OCI-LY3 (cell line): Measurements from ENCODE around the gene MRPS14.

Experiments used
- H2AFZ ChIP-seq: fragments of 200-600, 300-600 bp; shearing (Covaris generic); 2 replicates; pipeline ENCODE4 v1.6.0; 2014; ENCODE audit warnings: antibody characterized with exemption, low read depth, low read length
- H3K27ac ChIP-seq: fragments of 200-600, 300-600 bp; sonication (generic); 2 replicates; pipeline ENCODE4 v1.5.1; 2014; ENCODE audit warnings: mild to moderate bottlenecking, low read length, moderate library complexity, mixed read lengths
- H3K27me3 ChIP-seq: fragments of 200-600, 300-600 bp; sonication (generic); 2 replicates; pipeline ENCODE4 v1.6.1; 2014; ENCODE audit warnings: low read depth, low read length, mixed read lengths
- H3K36me3 ChIP-seq: fragments of 200-600, 300-600 bp; sonication (generic); replicated peaks from 2 replicates; pipeline ENCODE3; 2014; ENCODE audit warnings: low read depth, low read length, mixed read lengths
- H3K4me1 ChIP-seq: fragments of 300-600, 200-600 bp; sonication (generic); 2 replicates; pipeline ENCODE4 v1.6.1; 2014; ENCODE audit warnings: low read length, mixed read lengths
- H3K4me2 ChIP-seq: fragments of 200-600, 300-600 bp; sonication (generic); 2 replicates; pipeline ENCODE4 v1.6.1; 2014; ENCODE audit warnings: low read length, mixed read lengths
- H3K4me3 ChIP-seq: fragments of 300-600, 200-600 bp; sonication (generic); 2 replicates; pipeline ENCODE4 v1.5.1; 2014; ENCODE audit warnings: antibody characterized with exemption, mild to moderate bottlenecking, low read length, moderate library complexity
- H3K79me2 ChIP-seq: fragments of 300-600, 200-600 bp; shearing (Covaris generic); 2 replicates; pipeline ENCODE4 v1.6.1; 2014; ENCODE audit warnings: mild to moderate bottlenecking, low read length, mixed read lengths
- H3K9ac ChIP-seq: fragments of 300-600, 200-600 bp; shearing (Covaris generic); 2 replicates; pipeline ENCODE4 v1.6.0; 2014; ENCODE audit warnings: mild to moderate bottlenecking, low read length, moderate library complexity
- H3K9me3 ChIP-seq: fragments of 200-600, 300-600 bp; shearing (Covaris generic); 2 replicates; pipeline ENCODE4 v1.6.1; 2014; ENCODE audit warnings: low read length, mixed read lengths; ENCODE audit not compliant: insufficient read depth
- H4K20me1 ChIP-seq: fragments of 200-600, 300-600 bp; sonication (generic); 2 replicates; pipeline ENCODE4 v1.6.1; 2016; ENCODE audit warnings: low read length, mixed read lengths; ENCODE audit not compliant: insufficient read depth
- EZH2phosphoT487 ChIP-seq: fragments of 200-600 bp; shearing (Covaris generic); IDR thresholded peaks from 2 replicates; pipeline ENCODE4 v1.6.1; 2018; ENCODE audit warnings: antibody characterized with exemption, mixed run types, low read depth
- TF ChIP-seq, protein P1 (sequence below): fragments of 200-600, 300-600 bp; sonication (generic); IDR thresholded peaks from 2 replicates; pipeline ENCODE4 v1.5.1; 2014; ENCODE audit warnings: antibody characterized with exemption, low read length, low read depth

MRPS14 gene

DNA sequence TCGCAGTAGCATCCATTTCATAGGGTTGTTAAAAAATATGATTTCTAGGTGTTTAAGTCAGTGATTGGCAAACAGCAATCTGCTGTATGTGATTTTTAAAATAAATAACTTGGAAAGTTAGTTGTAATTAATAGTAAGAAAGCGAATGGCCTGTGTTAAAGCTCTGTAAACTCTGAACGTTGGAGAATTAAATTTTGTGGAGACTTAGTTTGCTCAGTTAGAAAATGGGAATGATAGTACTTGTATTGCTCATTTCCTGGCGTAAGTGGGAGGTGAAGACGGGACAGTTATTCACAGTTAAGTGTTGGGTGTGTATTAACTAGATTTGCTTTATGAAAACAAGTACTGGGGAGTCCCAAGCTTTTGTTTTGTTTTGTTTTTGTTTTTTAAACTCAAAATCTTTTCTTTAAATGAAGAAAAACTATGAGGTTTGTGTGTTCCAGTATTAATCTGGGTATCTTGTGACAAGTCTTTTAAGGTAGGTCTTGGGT is 22.5 kb downstream of the MRPS14 start:
- peaks cover 37% of the 10 kb centered on the region for H4K20me1 ChIP-seq
- no peaks in the 10 kb centered on the region for H3K27me3 ChIP-seq
- TF ChIP-seq, protein P1, sequence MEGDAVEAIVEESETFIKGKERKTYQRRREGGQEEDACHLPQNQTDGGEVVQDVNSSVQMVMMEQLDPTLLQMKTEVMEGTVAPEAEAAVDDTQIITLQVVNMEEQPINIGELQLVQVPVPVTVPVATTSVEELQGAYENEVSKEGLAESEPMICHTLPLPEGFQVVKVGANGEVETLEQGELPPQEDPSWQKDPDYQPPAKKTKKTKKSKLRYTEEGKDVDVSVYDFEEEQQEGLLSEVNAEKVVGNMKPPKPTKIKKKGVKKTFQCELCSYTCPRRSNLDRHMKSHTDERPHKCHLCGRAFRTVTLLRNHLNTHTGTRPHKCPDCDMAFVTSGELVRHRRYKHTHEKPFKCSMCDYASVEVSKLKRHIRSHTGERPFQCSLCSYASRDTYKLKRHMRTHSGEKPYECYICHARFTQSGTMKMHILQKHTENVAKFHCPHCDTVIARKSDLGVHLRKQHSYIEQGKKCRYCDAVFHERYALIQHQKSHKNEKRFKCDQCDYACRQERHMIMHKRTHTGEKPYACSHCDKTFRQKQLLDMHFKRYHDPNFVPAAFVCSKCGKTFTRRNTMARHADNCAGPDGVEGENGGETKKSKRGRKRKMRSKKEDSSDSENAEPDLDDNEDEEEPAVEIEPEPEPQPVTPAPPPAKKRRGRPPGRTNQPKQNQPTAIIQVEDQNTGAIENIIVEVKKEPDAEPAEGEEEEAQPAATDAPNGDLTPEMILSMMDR: no peak
- no peak for TF ChIP-seq EZH2phosphoT487
- peak overlapping the region; percentile 86 for H3K27ac ChIP-seq
- H3K4me3 ChIP-seq: peak overlapping the region; percentile 93
- H3K4me2 ChIP-seq: peak overlapping the region; percentile 81
- peaks cover 59% of the 10 kb centered on the region for H3K79me2 ChIP-seq
- H3K9me3 ChIP-seq: no peaks in the 10 kb centered on the region
- H2AFZ ChIP-seq: no peak overlapping the region
- peak overlapping the region; percentile 96 for H3K9ac ChIP-seq
- H3K36me3 ChIP-seq: peaks cover 17% of the 10 kb centered on the region
- peaks cover 46% of the 10 kb centered on the region for H3K4me1 ChIP-seq

GRCh38 chr1:174999936-175000696 is 23.1 kb downstream of the MRPS14 start, which contains the start of gene CACYBP:
Gene CACYBP (plus strand): TSS chr1:174999947. CDS start chr1:175000181, 234 bp downstream.
- TF ChIP-seq, protein P1: no peak
- TF ChIP-seq EZH2phosphoT487: no peak
- peak within 1 kb of the TSS; percentile 81 for H3K4me2 ChIP-seq
- no peaks in the 10 kb centered on the region for H3K27me3 ChIP-seq
- peaks cover 11% of the 10 kb centered on the region for H3K36me3 ChIP-seq
- H3K4me1 ChIP-seq: peaks cover 44% of the 10 kb centered on the region
- H3K4me3 ChIP-seq: peak within 1 kb of the TSS; percentile 93
- peaks cover 34% of the 10 kb centered on the region for H4K20me1 ChIP-seq
- H3K27ac ChIP-seq: peak within 1 kb of the TSS; percentile 86
- H3K9ac ChIP-seq: peak within 1 kb of the TSS; percentile 96
- peaks cover 53% of the 10 kb centered on the region for H3K79me2 ChIP-seq
- H2AFZ ChIP-seq: peak within 1 kb of the TSS; percentile 88
- no peaks in the 10 kb centered on the region for H3K9me3 ChIP-seq

- Histone ChIP-seq H3K36me3 (peaks cover 8% of the 10 kb centered on the region), H4K20me1 (peaks cover 28% of the 10 kb centered on the region), H3K4me2 (peak overlapping the region; percentile 77), H3K79me2 (peaks cover 46% of the 10 kb centered on the region), H3K27me3 (no peaks in the 10 kb centered on the region), H3K4me1 (peaks cover 37% of the 10 kb centered on the region), H3K9me3 (no peaks in the 10 kb centered on the region), H3K27ac (peak overlapping the region; percentile 86), H3K9ac (peak overlapping the region; percentile 95), H3K4me3 (peak overlapping the region; percentile 93), H2AFZ (peak overlapping the region; percentile 88)
- TF ChIP-seq, protein P1: no peak
- TF ChIP-seq EZH2phosphoT487: no peak
These were observed 23.8 kb downstream of the MRPS14 start for GRCh38 chr1:174999216-174999935.
